Neural progenitor cell (in vitro differentiated cells): ENCODE data around the gene CCDC171.

ENCODE experiments used
- EZH2 ChIP-seq: fragments of 200-600 bp; sonication (generic); IDR thresholded peaks from 2 replicates; pipeline ENCODE4 v1.6.1; 2017; ENCODE audit warnings: antibody characterized with exemption, mild to moderate bottlenecking, moderate library complexity
- TF ChIP-seq, protein P1 (sequence below): fragments of 200-600 bp; sonication (generic); IDR thresholded peaks from 2 replicates; pipeline ENCODE4 v1.5.1; 2017; ENCODE audit warnings: antibody characterized with exemption, mild to moderate bottlenecking

DNA sequence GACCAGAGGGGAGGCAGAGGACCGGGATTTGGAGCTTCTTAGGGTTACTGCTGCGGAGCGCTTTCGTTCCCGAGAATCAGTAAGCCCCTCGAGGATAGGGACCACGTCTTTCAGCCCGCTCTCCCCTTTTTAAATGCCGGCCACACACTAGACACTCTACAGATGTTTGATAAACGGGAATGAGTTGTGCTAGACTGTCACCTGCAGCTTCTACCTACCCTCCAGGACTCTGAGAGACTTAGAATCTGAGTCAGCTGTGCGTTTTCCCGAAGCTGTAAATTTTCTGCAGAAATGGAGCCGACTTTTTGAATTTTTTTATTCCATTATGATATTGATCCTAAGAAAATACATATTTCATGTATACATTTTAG lies 670 bp downstream of the CCDC171 start:
- TF ChIP-seq EZH2: no peak
- TF ChIP-seq, protein P1, sequence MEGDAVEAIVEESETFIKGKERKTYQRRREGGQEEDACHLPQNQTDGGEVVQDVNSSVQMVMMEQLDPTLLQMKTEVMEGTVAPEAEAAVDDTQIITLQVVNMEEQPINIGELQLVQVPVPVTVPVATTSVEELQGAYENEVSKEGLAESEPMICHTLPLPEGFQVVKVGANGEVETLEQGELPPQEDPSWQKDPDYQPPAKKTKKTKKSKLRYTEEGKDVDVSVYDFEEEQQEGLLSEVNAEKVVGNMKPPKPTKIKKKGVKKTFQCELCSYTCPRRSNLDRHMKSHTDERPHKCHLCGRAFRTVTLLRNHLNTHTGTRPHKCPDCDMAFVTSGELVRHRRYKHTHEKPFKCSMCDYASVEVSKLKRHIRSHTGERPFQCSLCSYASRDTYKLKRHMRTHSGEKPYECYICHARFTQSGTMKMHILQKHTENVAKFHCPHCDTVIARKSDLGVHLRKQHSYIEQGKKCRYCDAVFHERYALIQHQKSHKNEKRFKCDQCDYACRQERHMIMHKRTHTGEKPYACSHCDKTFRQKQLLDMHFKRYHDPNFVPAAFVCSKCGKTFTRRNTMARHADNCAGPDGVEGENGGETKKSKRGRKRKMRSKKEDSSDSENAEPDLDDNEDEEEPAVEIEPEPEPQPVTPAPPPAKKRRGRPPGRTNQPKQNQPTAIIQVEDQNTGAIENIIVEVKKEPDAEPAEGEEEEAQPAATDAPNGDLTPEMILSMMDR: no peak
